ENCODE results near the gene MATN1. TPM values are rescaled to one million over a fixed set of nuclear protein-coding genes. Genes with fewer than 3 reads are reported as not detected.
A peak's percentile ranks its signal among the peaks of the same experiment; 100 is the strongest.

MATN1 gene
- polyA plus RNA-seq, 3 donors, result 0.07 TPM; not detected in 2

GRCh38 chr1:30733493-30733892 lies 10.1 kb upstream of the MATN1 start:
- peaks cover 35% of the 10 kb centered on the region for H3K79me2 ChIP-seq (ENCODE audit: insufficient read depth, low read length)
- peak overlapping the region in 4 of 7 donors; percentile 63 to 81 (median 74) for H3K27ac Mint-ChIP-seq
- DNase-seq, result no peak
- H3K4me1 ChIP-seq (ENCODE audit: control insufficient read depth in 1 of 2, insufficient read depth in 2 of 2, low read length in 2 of 2), result peaks cover 8 to 19% of the 10 kb centered on the region in 2 donors
- no peaks in the 10 kb centered on the region for H3K27me3 ChIP-seq (ENCODE audit: control insufficient read depth in 2 of 2, insufficient read depth in 2 of 2, low read length in 2 of 2)
- H3K36me3 ChIP-seq (replicated peaks in 1 of 2; ENCODE audit: control insufficient read depth in 1 of 2, insufficient read depth in 2 of 2, low read length in 2 of 2), result peaks cover 62 to 63% of the 10 kb centered on the region in 2 donors
- intact Hi-C loops (cut with micrococcal nuclease), result loop anchor here in 1 of 2 donors (1.0 kb wide), 1 partner anchor 8 kb away; no protein-coding TSS in a partner anchor
- H3K9me3 ChIP-seq (replicated peaks in 1 of 2; ENCODE audit: control insufficient read depth in 1 of 2, insufficient read depth in 1 of 2, low read length in 2 of 2), result no peaks in the 10 kb centered on the region
- peaks cover 63 to 67% of the 10 kb centered on the region in 2 donors for H3K36me3 Mint-ChIP-seq
- no peak overlapping the region for H3K4me2 ChIP-seq (replicated peaks; ENCODE audit: extremely low read depth, low read length, poor library complexity, severe bottlenecking)
- H3K27ac ChIP-seq (ENCODE audit: low read depth in 1 of 2, low read length in 2 of 2), result no peak overlapping the region
- peaks cover 0 to 2% (median 0%) of the 10 kb centered on the region in 3 donors for H3K27me3 Mint-ChIP-seq (ENCODE audit: low read depth in 3 of 3)
- no peak overlapping the region for H3K4me3 ChIP-seq (replicated peaks in 1 of 3; ENCODE audit: low read depth in 2 of 3, low read length in 3 of 3)
- no peak overlapping the region for H3K9ac ChIP-seq (ENCODE audit: insufficient read depth, low read length, poor library complexity, severe bottlenecking)
- peaks cover 95% of the 10 kb centered on the region for H4K20me1 ChIP-seq (ENCODE audit: insufficient read depth, low read length)
- H3K9me3 Mint-ChIP-seq, result peaks cover 0 to 3% (median 0%) of the 10 kb centered on the region in 7 donors
- no peak for TF ChIP-seq CTCF (IDR thresholded peaks at IDR 0.05)
- H3K4me1 Mint-ChIP-seq, result peaks cover 33% of the 10 kb centered on the region
- 89% methylated on average over 4 of the region's 8 CpGs for WGBS (ENCODE audit: insufficient coverage)
- H3K4me3 Mint-ChIP-seq, result no peak overlapping the region
- H2AFZ ChIP-seq (ENCODE audit: insufficient read depth, low read depth, low read length, poor library complexity, severe bottlenecking), result no peak overlapping the region

- Histone ChIP-seq H3K79me2 (ENCODE audit: insufficient read depth, low read length) (peaks cover 24% of the 10 kb centered on the region), H2AFZ (ENCODE audit: insufficient read depth, low read depth, low read length, poor library complexity, severe bottlenecking) (no peak overlapping the region), H3K4me1 (ENCODE audit: control insufficient read depth in 1 of 2, insufficient read depth in 2 of 2, low read length in 2 of 2) (peaks cover 8 to 19% of the 10 kb centered on the region in 2 donors), H3K36me3 (replicated peaks in 1 of 2; ENCODE audit: control insufficient read depth in 1 of 2, insufficient read depth in 2 of 2, low read length in 2 of 2) (peaks cover 52% of the 10 kb centered on the region in 2 donors), H4K20me1 (ENCODE audit: insufficient read depth, low read length) (peaks cover 90% of the 10 kb centered on the region), H3K9me3 (replicated peaks in 1 of 2; ENCODE audit: control insufficient read depth in 1 of 2, insufficient read depth in 1 of 2, low read length in 2 of 2) (no peaks in the 10 kb centered on the region), H3K27ac (ENCODE audit: low read depth in 1 of 2, low read length in 2 of 2) (peak overlapping the region; percentile 30 to 64), H3K4me2 (replicated peaks; ENCODE audit: extremely low read depth, low read length, poor library complexity, severe bottlenecking) (no peak overlapping the region), H3K27me3 (ENCODE audit: control insufficient read depth in 2 of 2, insufficient read depth in 2 of 2, low read length in 2 of 2) (no peaks in the 10 kb centered on the region), H3K9ac (ENCODE audit: insufficient read depth, low read length, poor library complexity, severe bottlenecking) (no peak overlapping the region), H3K4me3 (replicated peaks in 1 of 3; ENCODE audit: low read depth in 2 of 3, low read length in 3 of 3) (no peak overlapping the region)
- peaks cover 0 to 1% (median 0%) of the 10 kb centered on the region in 3 donors for H3K27me3 Mint-ChIP-seq (ENCODE audit: low read depth in 3 of 3)
- DNase-seq, result peak; percentile 33 to 60 (median 47)
- peaks cover 31% of the 10 kb centered on the region for H3K4me1 Mint-ChIP-seq
- H3K36me3 Mint-ChIP-seq, result peaks cover 52 to 56% of the 10 kb centered on the region in 2 donors
- TF ChIP-seq CTCF (IDR thresholded peaks at IDR 0.05), result no peak
- 49% methylated on average over 10 of the region's 10 CpGs for WGBS (ENCODE audit: insufficient coverage)
- intact Hi-C loops (cut with micrococcal nuclease), result no loop called here
- H3K9me3 Mint-ChIP-seq, result no peaks in the 10 kb centered on the region
- H3K27ac Mint-ChIP-seq, result peak overlapping the region; percentile 81 to 90 (median 86)
- H3K4me3 Mint-ChIP-seq, result no peak overlapping the region
Observed at GRCh38 chr1:30732277-30732996, 9.1 kb upstream of the MATN1 start.

All from CD14-positive monocyte (primary cell).